Kidney epithelial cell (primary cell): ENCODE data around the gene CCDC7. TPM values are rescaled to one million over a fixed set of nuclear protein-coding genes. Genes with fewer than 3 reads are reported as not detected.
"Not testable (repeated sequence)": the region's sequence is repeated elsewhere in the genome, so short reads cannot be mapped to it uniquely, and the experiment has no call there.

Experiments
- DNase-seq: peaks from one replicate; pipeline ENCODE4 v3.0.0-alpha.2; 2010; ENCODE audit warnings: low read depth
- H3K27me3 ChIP-seq: 2 replicates; pipeline ENCODE4 v1.6.0; 2011; ENCODE audit warnings: low read length; ENCODE audit not compliant: control insufficient read depth, insufficient read depth
- H3K36me3 ChIP-seq: 2 replicates; pipeline ENCODE4 v1.5.1; 2011; ENCODE audit warnings: low read length; ENCODE audit not compliant: control insufficient read depth, insufficient read depth
- H3K4me3 ChIP-seq: 2 replicates; pipeline ENCODE4 v1.5.1; 2011; ENCODE audit warnings: low read depth, mild to moderate bottlenecking, control low read depth, low read length
- total RNA-seq: library from RNA; depleted of rRNA; stranded (reverse); fragments of >200 nt; gene quantifications from 2 replicates; pipeline ENCODE4 v1.2.3, GENCODE V29; 2015
- TF ChIP-seq, protein P1 (sequence below): IDR thresholded peaks from 2 replicates; pipeline ENCODE4 v1.5.1; 2011; ENCODE audit warnings: mild to moderate bottlenecking, moderate library complexity, low read length, control low read depth, inconsistent platforms; ENCODE audit not compliant: insufficient read depth, poor library complexity, severe bottlenecking

Gene CCDC7
- total RNA-seq, 1 donor from 2014 or later: 2.7 TPM

DNA sequence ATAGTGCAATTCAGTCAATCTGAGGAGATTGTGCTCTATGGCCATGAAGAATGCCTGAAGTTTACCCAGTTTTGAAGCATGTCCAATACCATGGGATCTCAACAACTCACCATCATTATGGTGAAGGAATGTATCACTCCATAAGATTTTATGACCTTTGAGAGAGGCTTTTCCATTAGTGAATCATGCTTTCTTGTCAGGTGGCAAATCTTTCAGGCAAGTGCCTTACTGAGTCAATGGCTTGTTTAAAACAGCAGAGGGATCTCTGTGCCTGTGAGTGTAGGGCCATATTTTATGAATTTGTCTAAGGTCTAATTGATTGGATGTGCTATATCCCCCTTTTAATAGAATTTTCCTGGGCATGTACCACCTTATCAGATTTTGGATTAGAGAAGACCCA is 131.5 kb downstream of the CCDC7 start:
- no peaks in the 10 kb centered on the region for H3K36me3 ChIP-seq
- no peak overlapping the region for H3K4me3 ChIP-seq
- TF ChIP-seq, protein P1, sequence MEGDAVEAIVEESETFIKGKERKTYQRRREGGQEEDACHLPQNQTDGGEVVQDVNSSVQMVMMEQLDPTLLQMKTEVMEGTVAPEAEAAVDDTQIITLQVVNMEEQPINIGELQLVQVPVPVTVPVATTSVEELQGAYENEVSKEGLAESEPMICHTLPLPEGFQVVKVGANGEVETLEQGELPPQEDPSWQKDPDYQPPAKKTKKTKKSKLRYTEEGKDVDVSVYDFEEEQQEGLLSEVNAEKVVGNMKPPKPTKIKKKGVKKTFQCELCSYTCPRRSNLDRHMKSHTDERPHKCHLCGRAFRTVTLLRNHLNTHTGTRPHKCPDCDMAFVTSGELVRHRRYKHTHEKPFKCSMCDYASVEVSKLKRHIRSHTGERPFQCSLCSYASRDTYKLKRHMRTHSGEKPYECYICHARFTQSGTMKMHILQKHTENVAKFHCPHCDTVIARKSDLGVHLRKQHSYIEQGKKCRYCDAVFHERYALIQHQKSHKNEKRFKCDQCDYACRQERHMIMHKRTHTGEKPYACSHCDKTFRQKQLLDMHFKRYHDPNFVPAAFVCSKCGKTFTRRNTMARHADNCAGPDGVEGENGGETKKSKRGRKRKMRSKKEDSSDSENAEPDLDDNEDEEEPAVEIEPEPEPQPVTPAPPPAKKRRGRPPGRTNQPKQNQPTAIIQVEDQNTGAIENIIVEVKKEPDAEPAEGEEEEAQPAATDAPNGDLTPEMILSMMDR: peak; percentile 13
- peak; percentile 19 for DNase-seq
- H3K27me3 ChIP-seq: no peaks in the 10 kb centered on the region

GRCh38 chr10:32582946-32583345 is 137.0 kb downstream of the CCDC7 start:
- Histone ChIP-seq H3K27me3 (no peaks in the 10 kb centered on the region), H3K36me3 (no peaks in the 10 kb centered on the region), H3K4me3 (no peak overlapping the region)
- no peak for DNase-seq
- TF ChIP-seq, protein P1: no peak

DNA sequence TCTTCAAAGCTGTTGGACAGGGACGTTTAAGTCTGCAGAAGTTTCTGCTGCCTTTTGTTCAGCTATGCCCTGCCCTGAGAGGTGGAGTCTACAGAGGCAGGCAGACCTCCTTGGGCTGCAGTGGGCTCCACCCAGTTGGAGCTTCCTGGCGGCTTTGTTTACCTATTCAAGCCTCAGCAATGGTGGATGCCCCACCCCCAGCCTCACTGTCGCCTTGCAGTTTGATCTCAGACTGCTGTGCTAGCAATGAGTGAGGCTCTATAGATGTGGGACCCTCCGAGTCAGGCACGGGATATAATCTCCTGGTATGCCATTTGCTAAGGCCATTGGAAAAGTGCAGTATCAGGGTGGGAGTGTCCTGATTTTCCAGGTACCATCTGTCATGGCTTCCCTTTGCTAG is 152.1 kb downstream of the CCDC7 start:
- DNase-seq, H3K4me3 ChIP-seq, H3K36me3 ChIP-seq: not testable (repeated sequence)

GRCh38 chr10:32600317-32600716 is 154.4 kb downstream of the CCDC7 start:
- TF ChIP-seq, protein P1: no peak
- Histone ChIP-seq H3K4me3 (no peak overlapping the region), H3K36me3 (no peaks in the 10 kb centered on the region), H3K27me3 (no peaks in the 10 kb centered on the region)
- DNase-seq: no peak

More for the DNA sequence above, 152.1 kb downstream of the CCDC7 start:
- not testable (repeated sequence) for H3K27me3 ChIP-seq

DNA sequence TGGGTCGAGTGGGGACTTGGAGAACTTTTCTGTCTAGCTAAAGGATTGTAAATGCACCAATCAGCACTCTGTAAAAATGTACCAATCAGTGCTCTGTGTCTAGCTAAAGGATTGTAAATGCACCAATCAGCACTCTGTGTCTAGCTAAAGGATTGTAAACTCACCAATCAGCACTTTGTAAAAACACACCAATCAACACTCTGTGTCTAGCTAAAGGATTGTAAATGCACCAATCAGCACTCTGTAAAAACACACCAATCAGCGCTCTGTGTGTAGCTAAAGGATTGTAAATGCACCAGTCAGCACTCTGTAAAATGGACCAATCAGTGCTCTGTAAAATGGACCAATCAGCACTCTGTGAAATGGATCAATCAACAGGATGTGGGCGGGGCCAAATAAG is 155.6 kb downstream of the CCDC7 start:
- H3K36me3 ChIP-seq, H3K27me3 ChIP-seq, H3K4me3 ChIP-seq, DNase-seq: not testable (repeated sequence)

DNA sequence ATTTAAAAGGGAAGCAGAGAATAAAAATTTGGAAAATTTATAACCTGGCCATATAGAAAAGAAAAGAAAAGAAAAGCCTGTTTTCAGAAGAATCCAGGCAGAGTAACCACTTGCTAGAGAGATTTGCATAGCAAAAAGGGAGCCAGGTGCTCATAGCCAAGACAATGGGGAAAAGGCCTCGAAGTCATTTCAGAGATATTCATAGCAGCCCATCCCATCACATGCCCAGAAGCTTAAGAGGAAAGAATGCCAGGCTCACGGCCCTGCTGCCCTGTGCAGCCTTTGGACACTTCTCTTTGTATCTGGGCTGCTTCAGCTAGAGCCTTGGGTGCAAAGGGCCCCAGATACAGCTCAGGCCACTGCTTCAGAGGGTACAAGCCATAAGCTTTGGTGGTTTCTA is 159.8 kb downstream of the CCDC7 start:
- Histone ChIP-seq H3K27me3 (no peaks in the 10 kb centered on the region), H3K4me3 (no peak overlapping the region), H3K36me3 (no peaks in the 10 kb centered on the region)
- TF ChIP-seq, protein P1: no peak
- no peak for DNase-seq

DNA sequence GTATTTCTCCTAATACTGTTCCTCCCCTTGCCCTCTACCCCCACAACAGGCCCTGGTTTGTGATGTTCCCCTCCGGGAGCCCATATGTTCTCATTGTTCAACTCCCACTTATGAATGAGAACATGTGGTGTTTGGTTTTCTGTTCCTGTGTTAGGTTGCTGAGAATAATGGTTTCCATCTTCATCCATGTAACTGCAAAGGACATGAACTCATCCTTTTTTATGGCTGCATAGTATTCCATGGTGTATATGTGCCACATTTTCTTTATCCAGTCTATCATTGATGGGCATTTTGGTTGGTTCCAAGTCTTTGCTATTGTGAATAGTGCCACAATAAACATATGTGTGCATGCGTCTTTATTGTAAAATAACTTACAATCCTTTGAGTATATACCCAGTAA is 164.6 kb downstream of the CCDC7 start:
- not testable (repeated sequence) for H3K36me3 ChIP-seq, DNase-seq, H3K4me3 ChIP-seq, H3K27me3 ChIP-seq
